ENCODE data around the gene MIOX. TPM values are rescaled to one million over a fixed set of nuclear protein-coding genes. Genes with fewer than 3 reads are reported as not detected.
A peak's percentile ranks its signal among the peaks of the same experiment; 100 is the strongest.

Gene MIOX
- total RNA-seq, 1 experiment from 2014 or later = 1.4 TPM

DNA sequence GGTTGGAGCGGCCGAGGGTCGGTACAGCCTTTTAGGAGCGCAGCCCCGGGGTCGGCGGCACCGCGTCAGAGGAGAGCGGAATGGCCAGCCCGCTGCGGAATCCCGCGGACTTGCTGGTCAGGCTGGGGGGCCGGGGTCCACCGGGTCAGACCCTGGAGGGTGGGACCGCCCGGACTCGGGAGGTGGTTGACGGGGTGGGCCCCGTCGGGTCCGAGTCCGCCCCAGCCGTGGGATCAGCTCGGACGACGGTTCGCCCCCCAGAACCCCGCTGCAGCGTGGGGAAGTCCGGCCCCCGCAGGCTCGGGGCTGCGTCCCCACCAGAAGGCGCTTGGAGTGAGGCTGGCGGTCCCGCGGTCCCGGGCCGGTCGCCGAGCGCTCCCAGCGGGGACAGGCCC is 5.6 kb upstream of the MIOX start:
- peaks cover 36% of the 10 kb centered on the region for H3K27me3 Mint-ChIP-seq (ENCODE audit: low read depth)
- no peak overlapping the region for H3K9ac ChIP-seq (ENCODE audit: extremely low read depth, insufficient read length, low read length)

More for the DNA sequence above, 5.6 kb upstream of the MIOX start:
- Histone ChIP-seq H3K4me1 (ENCODE audit: insufficient read depth, low read length) (no peaks in the 10 kb centered on the region), H3K56ac (ENCODE audit: insufficient read length, low read depth, low read length) (no peak overlapping the region), H3K9me3 (ENCODE audit: control insufficient read depth, low read depth, low read length) (no peaks in the 10 kb centered on the region), H3K4me2 (ENCODE audit: insufficient read depth, insufficient read length, low read length) (no peak overlapping the region), H2BK12ac (ENCODE audit: insufficient read length, low read depth, low read length) (no peak overlapping the region), H3K18ac (ENCODE audit: insufficient read length, low read depth, low read length) (peak overlapping the region; percentile 46), H3K79me2 (ENCODE audit: insufficient read depth, low read length) (no peaks in the 10 kb centered on the region), H3T11ph (ENCODE audit: low read length) (no peak overlapping the region), H2BK5ac (ENCODE audit: insufficient read length, low read length) (no peak overlapping the region), H3K23me2 (ENCODE audit: insufficient read length, low read depth, low read length, poor library complexity, severe bottlenecking) (peaks cover 7% of the 10 kb centered on the region), H2AK5ac (ENCODE audit: insufficient read length, low read length) (no peak overlapping the region), H3K23ac (ENCODE audit: insufficient read length, low read depth, low read length) (no peak overlapping the region), H3K27me3 (ENCODE audit: insufficient read depth, low read length) (peaks cover 9% of the 10 kb centered on the region; the same call in 1 of the 2 replicates), H2AFZ (ENCODE audit: low read length) (no peak overlapping the region), H4K91ac (ENCODE audit: insufficient read length, low read depth, low read length) (no peak overlapping the region), H4K5ac (ENCODE audit: insufficient read length, low read depth, low read length) (no peak overlapping the region), H3K14ac (ENCODE audit: insufficient read depth, low read length) (peak overlapping the region; percentile 73), H3K79me1 (ENCODE audit: insufficient read depth, low read depth, low read length, poor library complexity, severe bottlenecking) (no peaks in the 10 kb centered on the region), H3K4ac (ENCODE audit: low read depth, low read length) (no peak overlapping the region), H4K20me1 (ENCODE audit: control insufficient read depth, insufficient read depth, insufficient read length) (no peaks in the 10 kb centered on the region), H4K8ac (replicated peaks; ENCODE audit: insufficient read length, low read depth, low read length) (no peak overlapping the region), H2BK120ac (ENCODE audit: low read depth, low read length, poor library complexity, severe bottlenecking) (no peak overlapping the region), H2BK15ac (ENCODE audit: low read depth, low read length) (no peak overlapping the region; the same call in 1 of the 2 replicates), H3K27ac (ENCODE audit: insufficient read length, low read depth, low read length) (no peak overlapping the region), H2BK20ac (ENCODE audit: low read depth, low read length, poor library complexity, severe bottlenecking) (no peak overlapping the region)
- TF ChIP-seq, protein P1, sequence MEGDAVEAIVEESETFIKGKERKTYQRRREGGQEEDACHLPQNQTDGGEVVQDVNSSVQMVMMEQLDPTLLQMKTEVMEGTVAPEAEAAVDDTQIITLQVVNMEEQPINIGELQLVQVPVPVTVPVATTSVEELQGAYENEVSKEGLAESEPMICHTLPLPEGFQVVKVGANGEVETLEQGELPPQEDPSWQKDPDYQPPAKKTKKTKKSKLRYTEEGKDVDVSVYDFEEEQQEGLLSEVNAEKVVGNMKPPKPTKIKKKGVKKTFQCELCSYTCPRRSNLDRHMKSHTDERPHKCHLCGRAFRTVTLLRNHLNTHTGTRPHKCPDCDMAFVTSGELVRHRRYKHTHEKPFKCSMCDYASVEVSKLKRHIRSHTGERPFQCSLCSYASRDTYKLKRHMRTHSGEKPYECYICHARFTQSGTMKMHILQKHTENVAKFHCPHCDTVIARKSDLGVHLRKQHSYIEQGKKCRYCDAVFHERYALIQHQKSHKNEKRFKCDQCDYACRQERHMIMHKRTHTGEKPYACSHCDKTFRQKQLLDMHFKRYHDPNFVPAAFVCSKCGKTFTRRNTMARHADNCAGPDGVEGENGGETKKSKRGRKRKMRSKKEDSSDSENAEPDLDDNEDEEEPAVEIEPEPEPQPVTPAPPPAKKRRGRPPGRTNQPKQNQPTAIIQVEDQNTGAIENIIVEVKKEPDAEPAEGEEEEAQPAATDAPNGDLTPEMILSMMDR (conservative IDR thresholded peaks at IDR 0.05) = no peak
- no peak overlapping the region for H3K27ac Mint-ChIP-seq
- peaks cover 0 to 2% (median 0%) of the 10 kb centered on the region in 3 experiments; a peak in 1 of 7 replicates for H3K36me3 Mint-ChIP-seq (ENCODE audit: insufficient read depth in 1 of 3, low read depth in 3 of 3)
- peak overlapping the region; percentile 72 to 81 for H3K4me3 Mint-ChIP-seq
- H3K9me3 Mint-ChIP-seq = no peaks in the 10 kb centered on the region
- no peak for DNase-seq
- H3K4me1 Mint-ChIP-seq = peaks cover 10 to 11% of the 10 kb centered on the region in 2 experiments
- WGBS (ENCODE audit: extremely low coverage, insufficient read length, low lambda C conversion rate) = no CpG with 5 or more reads among the region's 45 CpGs

All from H9 (cell line).